Measurements from ENCODE around the gene HIP1.
"Not testable (repeated sequence)": the region's sequence is repeated elsewhere in the genome, so short reads cannot be mapped to it uniquely, and the experiment has no call there.

The HIP1 gene

DNA sequence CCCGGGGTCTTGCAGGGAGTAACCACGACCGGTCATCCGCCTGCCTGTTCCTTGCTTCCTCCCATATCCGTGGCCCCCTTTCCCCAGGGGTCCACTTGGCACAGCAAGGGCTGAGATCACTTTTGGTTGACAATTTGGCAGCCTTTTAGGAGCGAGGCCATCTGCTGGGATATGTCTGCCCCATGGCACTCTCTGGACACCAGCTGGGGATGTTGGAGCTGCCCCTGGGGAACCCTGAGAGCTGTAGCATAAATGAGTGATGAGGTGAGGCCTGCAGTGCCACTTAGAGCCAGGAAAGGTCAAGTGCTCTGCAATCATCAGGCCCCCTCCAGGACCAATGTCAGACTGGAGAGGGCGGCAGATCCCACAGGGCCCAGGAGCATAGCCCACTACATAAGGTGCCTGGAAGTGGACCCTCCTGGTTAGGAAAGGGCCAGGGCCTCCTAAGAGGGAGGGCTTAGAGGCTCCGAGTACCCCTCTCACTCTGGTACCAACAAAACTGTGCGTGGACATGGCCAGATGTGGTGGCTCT is 92.1 kb downstream of the HIP1 start:
- in situ Hi-C loops (cut with MboI; ENCODE audit: low sequenced_read_pairs): no loop called here

DNA sequence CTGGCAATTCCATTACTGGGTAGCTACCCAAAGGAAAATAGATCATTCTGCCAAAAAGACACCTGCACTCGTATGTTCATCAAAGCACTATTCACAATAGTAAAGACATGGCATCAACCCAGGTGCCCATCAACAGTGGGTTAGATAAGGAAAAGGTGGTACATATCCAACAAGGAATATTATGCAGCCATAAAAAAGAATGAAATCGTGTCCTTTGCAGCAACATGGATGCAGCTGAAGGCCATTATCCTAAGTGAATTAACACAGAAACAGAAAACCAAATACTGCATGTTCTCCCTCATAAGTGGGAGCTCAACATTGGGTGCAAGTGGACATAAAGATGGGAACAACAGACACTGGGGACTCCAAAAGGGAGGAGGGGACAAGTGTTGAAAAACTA is 93.2 kb downstream of the HIP1 start:
- in situ Hi-C loops (cut with MboI; ENCODE audit: low sequenced_read_pairs): no loop called here

DNA sequence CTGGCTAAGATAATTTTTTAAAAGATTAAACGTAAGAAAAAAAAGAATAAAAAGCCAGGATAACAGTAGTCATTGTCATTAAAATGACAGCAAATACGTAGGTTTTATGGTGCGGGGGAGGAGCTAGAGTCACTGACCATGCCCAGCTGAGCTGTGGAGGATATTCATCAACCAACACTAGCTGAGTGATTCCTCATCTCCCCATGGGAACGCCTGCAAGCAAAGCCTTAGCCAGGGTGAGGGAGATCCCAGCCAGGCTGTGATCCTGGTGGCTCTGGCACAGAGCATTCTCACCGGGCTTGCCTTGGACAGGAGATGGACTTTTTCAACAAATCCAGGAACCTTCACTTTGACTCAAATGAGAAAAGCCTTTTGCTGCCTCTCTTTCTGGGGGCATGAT is 94.2 kb downstream of the HIP1 start:
- in situ Hi-C loops (cut with MboI; ENCODE audit: low sequenced_read_pairs): no loop called here

DNA sequence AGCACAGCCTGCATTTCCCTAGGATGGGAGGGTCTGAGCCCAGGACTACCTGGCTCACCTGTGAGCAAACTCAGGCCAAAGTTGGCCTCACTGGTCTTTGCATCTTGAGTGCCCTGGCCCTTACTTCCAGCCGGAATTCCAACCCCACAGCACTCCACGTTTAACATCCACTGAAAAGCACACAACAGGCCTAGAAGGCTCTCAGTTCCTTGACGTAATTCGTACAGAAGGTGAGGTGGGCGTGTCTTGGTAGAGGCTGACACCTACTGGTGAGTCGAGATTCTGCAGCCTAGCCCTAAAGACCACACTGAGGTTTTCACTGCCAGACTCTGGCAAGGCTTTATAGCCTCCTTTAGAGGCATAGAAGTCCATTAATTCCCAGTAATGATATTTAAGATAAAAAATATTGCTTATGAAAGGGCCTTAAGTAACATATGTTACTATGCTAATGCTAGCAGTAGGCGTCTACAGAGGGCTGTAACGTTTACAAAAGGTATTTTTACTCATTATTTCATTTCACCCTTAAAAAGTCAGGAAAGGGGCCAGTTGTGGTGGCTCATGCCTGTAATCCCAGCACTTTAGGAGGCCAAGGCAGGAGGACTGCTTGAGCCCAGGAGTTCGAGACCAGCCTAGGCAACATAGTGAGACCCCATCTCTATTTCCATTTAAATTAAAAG is 95.8 kb downstream of the HIP1 start:
- in situ Hi-C loops (cut with MboI; ENCODE audit: low sequenced_read_pairs): no loop called here

DNA sequence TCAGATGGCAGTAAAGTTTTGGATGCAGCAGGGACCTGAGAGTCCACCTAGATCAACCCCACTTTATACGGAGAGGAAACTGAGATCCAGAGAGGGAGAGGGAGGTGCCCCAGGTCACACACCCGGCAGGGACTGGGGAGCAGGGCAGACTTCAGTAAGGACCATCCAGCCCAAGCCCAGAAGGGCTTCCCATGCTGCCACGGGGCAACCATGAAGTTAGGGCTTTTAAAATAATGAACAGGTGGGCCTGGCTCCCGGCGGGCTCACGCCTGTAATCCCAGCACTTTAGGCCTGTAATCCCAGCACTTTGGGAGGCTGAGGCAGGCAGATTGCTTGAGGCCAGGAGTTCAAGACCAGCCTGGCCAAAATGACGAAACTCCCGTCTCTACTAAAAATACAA is 98.5 kb downstream of the HIP1 start:
- in situ Hi-C loops (cut with MboI; ENCODE audit: low sequenced_read_pairs): no loop called here

DNA sequence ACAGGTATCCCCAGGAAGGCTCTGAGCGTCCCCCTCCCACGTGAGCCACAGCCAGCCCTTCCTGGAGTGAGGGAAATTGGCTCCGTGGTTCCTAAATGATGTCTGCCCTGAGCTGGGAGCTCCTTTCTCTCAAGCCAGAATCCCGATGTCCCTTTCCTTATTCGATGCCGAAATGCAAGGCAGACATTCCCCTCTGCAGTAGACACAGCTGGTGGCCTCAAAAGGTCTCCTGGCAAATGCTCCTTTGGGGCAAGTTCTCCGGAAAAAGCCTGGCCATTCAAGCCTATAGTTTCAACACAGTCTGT is 98.9 kb downstream of the HIP1 start:
- in situ Hi-C loops (cut with MboI; ENCODE audit: low sequenced_read_pairs): no loop called here

DNA sequence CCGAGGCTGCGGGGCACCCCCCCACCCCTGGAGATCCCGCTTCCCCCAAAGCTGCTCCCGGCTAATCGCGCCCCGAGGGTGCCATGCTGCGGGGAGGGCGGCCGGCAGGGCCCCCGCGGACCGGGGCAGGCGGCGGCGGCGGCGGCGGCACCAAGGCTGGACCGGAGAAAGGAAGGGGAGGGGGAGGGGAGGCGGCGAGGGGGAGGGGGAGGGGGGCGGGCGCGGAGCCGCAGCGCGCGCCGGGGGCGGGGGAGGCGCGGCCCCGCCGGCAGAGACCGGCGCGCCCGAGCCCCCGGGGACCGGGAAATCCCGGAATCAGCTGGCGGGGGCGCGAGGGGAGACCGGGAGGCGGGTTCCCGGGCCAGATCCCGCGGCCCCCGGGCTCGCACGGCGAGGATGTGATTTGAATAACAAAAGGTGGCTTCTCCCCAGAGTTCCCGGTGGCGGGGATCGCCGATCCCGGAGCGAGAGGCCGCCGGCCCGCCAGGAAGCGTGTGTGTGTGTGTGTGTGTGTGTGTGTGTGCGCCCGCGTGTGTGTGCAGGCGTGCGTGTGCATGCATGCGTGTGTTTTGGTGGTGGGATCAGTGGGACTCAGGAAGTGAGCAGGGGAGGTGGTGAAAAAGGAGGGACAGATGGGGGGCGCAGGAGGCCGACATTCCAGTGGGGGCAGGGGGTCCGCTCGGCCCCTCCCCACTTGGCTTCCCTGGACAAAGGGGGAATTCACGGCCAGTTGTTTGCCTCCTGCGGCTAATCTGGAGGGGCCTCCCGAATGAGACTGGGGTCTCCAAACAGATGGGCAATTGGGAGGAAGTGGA is 99.5 kb downstream of the HIP1 start:
- in situ Hi-C loops (cut with MboI; ENCODE audit: low sequenced_read_pairs): no loop called here

DNA sequence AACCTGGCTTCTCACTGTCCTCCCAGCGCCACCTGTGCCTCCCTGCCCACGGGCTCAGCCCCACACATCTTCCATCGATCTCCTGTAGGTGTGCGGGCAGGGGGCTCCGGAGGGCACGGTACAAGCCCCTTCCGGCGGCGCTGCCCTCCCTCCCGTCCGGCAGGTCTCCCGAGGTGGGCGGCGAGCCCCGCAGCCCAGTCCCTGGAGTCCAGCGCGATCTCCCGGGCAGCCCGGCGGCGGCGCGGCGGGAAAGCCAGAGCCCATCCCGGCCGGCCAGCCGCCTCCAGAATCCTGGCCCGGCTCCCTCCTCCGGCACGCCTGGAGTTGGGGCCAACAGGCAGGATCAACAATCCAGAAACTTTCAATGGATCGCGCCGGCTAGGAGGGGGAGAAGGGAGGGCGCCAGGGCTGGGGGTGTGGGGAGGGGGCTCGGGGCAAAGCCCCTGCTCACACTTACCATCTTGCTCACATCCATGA is 100.1 kb downstream of the HIP1 start:
- in situ Hi-C loops (cut with MboI; ENCODE audit: low sequenced_read_pairs): no loop called here

DNA sequence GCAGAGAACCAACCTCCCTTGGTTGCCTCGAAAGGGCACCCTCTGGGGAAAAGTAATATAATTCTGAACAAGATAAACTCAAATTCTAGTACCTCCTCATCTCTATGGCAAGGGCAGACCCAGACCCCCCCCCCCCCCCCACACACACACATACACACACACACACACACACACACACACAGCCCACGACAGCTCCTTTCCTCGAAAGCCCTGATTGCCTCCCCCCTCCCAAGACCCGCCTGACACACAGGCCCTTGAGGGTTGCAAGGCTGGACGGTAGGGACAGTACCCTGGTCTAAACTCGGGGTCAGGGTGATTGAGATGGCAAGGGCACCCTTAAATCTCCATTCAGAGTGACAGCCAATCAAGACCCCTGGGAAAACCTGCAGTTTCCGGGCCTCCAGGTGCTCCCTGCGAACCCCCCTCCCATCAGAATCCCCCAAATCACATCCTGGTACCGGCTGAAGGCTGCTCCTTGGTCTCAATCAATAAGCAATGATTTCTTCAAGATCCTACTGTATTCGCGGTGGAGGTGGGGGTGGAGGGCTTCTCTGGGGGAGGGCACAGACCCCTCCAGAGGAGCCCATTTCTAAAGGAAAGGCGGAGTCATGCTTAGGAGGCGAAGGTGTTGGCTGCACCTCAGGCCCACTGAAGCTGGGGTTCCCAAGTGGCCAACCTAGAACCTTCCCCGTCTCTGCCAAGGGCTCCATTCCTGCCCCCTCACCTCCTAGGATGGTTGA is 100.7 kb downstream of the HIP1 start:
- in situ Hi-C loops (cut with MboI; ENCODE audit: low sequenced_read_pairs): no loop called here

DNA sequence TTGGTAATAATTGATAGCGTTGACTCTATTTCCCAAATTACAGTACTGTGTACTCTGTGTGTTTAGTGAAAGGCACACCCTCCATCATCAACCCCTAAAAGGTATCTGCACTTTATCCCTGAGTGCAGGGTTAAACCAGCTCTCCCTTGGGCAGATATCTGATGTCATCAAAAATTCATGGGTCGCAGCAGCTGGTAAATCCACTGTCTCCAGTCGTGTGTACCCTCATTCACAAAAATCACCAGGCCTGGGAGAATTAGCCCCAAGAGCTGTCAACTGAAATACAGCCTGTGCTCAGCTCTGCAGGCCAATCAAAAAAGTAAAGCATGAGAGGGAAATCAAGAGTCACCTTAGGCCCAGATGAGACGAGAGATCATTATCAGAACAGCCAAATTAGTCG is 103.7 kb downstream of the HIP1 start:
- in situ Hi-C loops (cut with MboI; ENCODE audit: low sequenced_read_pairs): no loop called here

DNA sequence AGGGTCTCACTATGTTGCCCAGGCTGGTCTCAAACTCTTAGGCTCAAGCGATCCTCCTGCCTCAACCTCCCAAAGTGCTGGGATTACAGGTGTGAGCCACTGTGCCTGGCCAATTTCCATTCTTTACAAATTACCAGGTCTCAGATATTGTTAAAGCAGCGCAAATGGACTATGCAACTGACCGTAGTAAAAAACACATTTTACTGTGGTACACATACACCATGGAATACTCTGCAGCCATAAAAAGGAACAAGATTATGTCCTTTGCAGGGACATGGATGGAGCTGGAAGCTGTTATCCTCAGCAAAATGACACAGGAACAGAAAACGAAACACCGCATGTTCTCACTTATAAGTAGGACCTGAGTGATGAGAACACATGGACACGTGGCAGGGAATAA is 106.2 kb downstream of the HIP1 start:
- in situ Hi-C loops (cut with MboI; ENCODE audit: low sequenced_read_pairs): not testable (repeated sequence)

DNA sequence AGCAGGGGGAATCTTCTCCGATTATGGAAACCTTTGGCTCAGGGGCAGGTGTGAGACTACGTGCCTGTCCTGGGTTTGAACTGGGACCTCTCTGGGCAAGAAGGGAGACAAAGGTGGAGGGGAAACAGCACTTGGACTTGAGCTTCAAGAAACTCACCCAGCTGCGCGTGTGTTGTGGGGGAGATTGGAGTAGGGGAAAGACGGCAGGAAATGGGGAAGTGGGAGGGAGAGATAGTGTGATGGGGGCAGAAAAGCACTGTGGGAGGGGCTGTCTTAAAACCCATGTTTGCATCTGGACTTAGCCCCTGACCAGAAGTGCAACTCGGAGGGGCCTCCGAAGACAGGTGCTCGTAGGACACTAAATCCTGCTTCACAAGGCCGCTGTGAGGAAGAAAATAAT is 107.0 kb downstream of the HIP1 start:
- in situ Hi-C loops (cut with MboI; ENCODE audit: low sequenced_read_pairs): no loop called here

DNA sequence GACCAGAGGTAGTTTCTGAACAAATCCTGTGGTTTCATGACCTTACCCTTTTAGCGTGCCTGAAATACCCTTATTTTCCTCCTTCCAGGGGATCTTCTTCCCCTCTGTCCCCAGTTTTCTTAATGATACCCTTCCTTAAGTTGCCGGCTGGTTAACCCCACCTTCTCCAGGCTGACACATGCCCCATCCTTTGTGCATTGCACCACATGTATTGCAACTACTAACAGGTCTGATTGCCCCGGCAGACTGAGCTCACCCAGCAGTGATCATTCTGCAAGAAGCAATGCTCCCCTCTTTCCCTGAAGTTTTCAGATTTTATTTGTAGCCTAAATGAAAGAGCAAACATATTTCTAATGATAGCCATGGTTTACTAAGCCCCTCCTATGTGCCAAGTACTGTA is 108.2 kb downstream of the HIP1 start:
- in situ Hi-C loops (cut with MboI; ENCODE audit: low sequenced_read_pairs): no loop called here

DNA sequence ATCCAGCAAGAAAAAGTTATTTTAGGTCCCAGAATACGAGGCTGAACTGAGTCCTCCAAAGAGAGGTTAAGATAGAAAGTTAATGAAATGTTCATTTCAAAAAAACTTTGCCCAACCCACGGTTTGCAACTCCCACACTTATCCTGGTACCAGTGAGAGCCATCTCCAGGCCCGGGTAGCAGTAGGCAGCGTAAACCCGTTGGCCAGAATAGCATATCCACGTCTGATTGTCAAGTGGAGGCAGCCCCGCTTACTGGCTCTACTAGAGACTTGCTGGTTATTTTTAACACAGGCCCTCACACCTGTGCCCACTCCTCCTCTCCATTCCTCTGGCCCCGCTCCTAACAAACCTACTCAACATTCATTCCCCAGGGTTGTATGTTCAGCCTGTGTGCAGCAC is 109.7 kb downstream of the HIP1 start:
- in situ Hi-C loops (cut with MboI; ENCODE audit: low sequenced_read_pairs): no loop called here

DNA sequence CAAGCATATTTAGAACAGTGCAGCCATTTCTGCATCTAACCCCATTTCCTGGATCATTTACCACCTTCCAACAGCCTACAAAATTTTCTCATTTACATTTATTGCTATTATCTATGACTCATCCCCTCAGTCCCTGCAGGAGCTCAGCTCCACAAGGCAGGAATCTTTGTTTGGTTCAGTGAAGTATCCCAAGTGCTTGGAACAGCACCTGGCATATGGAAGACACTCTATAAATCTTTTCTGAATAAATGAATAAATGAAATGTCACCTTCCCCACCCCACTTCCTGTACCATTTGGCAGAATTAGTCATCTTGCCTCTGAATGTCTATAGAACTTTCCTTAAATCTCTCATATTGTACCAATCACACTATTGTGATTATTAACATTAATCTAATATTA is 110.7 kb downstream of the HIP1 start:
- in situ Hi-C loops (cut with MboI; ENCODE audit: low sequenced_read_pairs): no loop called here

DNA sequence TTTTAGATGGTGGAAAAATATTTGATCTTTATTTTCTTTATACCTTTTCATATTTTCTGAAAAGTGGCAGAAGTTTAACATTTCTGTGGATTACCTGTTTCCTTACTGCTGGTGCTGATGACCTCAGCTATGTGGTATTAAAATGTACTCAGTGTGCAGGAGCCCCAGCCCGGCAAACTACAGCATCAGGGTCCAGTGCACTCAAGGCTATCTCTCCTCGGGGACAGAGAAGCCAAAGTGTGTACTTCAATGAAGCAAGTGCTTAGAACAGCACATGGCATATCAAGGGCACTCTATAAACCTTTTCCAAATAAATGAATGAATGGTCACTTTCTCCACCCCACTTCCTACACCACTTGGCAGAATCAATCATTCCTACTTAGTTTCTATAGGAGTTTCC is 111.8 kb downstream of the HIP1 start:
- in situ Hi-C loops (cut with MboI; ENCODE audit: low sequenced_read_pairs): no loop called here

DNA sequence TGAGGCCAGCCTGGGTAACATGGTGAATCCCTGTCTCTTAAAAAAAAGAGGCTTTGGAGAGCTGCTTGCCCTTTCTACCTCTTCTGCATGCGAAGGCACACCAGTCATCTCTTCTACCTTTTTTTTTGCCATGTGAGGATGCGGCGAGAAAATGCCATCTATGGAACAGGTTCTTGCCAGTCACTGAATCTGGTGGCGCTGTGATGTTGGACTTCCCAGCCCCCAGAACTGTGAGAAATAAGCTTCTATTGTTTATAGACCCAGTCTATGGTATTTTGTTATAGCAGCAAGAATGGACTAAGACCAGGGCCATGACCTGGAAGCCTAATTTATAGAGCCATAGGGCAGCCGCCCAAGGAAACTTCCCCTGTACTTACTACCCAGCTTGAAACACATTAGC is 112.9 kb downstream of the HIP1 start:
- in situ Hi-C loops (cut with MboI; ENCODE audit: low sequenced_read_pairs): no loop called here

DNA sequence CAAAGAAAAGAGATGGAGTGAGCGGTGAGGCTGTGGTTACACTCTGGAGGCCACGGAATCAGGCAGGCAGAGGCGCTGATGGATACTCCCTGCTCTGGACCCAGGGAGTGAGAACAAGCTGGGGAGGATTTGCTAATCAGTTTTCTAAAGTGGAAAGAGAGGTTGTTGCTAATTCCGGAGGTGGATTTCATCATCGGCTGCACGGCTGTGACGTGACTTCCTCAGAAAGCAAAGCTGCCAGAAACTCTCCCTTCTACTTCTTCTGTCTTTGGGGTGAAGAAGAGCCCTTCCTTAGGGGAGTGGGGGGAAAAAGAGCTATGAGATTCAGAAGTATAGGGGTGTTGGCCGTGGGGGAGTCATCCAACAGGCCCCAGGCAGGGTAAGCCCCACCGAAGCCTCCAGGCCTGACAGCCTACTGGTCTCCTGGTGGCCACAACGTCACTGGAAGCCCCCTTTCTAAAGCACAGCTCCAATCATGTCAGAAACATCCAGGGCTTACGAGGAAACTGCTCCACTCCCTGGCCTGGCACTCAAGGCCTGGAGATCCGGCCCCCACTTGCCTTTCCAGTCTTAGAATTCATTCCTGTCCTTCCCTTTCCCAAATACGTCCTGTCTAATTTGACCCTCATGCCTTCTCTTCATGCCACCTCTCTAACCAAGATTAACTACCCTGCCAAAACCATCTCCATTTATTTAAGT is 114.5 kb downstream of the HIP1 start:
- in situ Hi-C loops (cut with MboI; ENCODE audit: low sequenced_read_pairs): no loop called here

DNA sequence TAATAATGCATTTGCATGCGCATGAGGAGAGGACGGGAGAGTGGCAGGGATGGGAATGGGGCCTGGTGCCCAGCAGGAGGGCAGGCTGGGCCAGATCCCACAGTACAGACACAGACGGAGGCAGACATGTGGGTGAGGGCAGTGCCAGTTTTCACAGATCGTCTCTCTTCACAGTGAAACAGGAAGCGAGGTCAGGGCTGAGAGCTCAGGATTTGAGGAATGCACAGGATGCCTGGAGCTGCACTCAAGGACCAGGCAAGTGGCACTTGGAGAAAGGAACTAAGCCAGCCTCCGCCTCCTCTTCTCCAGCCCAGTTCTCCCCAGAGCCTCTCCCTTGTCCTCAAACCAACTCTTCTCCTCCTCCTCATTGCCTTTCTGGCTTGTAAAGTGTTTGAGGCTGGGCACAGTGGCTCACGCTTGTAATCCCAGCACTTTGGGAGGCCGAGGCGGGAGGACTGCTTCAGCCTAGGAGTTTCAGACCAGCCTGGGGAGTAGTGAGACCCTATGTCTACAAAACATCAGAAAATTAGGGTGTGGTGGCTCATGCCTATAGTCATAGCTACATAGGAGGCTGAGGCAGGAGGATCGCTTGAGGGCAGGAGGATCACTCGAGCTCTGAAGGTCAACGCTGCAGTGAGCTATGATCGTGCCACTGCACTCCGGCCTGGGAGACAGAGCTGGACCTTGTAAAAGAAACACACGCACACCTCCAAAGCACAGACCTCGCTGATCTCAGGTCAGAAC is 115.2 kb downstream of the HIP1 start:
- in situ Hi-C loops (cut with MboI; ENCODE audit: low sequenced_read_pairs): no loop called here

DNA sequence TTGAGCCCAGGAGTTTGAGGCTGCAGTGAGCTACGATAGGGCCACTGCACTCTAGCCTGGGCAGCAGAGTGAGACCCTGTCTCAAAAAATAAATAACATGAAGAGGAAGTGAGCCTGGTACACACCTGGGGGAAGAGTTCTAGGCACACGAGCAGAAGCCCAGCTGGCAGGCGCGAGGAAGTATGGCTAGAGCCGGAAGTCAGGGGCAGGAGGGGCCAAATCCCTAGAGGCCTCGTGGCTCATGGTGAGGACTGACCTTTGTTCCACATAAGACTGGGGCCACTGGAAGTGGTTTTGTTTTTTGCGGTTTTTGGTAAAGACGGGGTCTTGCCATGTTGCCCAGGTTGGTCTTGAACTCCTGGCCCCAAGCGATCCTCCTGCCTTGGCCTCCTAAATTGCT is 117.6 kb downstream of the HIP1 start:
- in situ Hi-C loops (cut with MboI; ENCODE audit: low sequenced_read_pairs): no loop called here
